Mucosa of rectum (tissue), 2 donors: ENCODE results near the gene NEGR1.

ENCODE experiments used
- H3K27ac ChIP-seq, 2 donors: one replicate each; pipeline ENCODE4 v1.7.0; 2013; ENCODE audit warnings: inconsistent platforms in 2 of 2, low read depth in 2 of 2, low read length in 2 of 2
- H3K27me3 ChIP-seq, 2 donors: one replicate each; pipeline ENCODE4 v1.7.0; 2013; ENCODE audit warnings: low read length in 2 of 2; ENCODE audit not compliant: control insufficient read depth in 2 of 2, insufficient read depth in 2 of 2
- H3K36me3 ChIP-seq, 2 donors: one replicate each; pipeline ENCODE4 v1.7.0; 2013; ENCODE audit warnings: low read length in 2 of 2; ENCODE audit not compliant: control insufficient read depth in 2 of 2, insufficient read depth in 2 of 2
- H3K4me1 ChIP-seq, 2 donors: one replicate each; pipeline ENCODE4 v1.7.0; 2013; ENCODE audit warnings: low read length in 2 of 2, mild to moderate bottlenecking in 1 of 2; ENCODE audit not compliant: control insufficient read depth in 2 of 2, insufficient read depth in 2 of 2
- H3K4me3 ChIP-seq, 2 donors: one replicate each; pipeline ENCODE4 v1.7.0; 2013; ENCODE audit warnings: low read length in 2 of 2
- H3K9ac ChIP-seq, 2 donors: one replicate each; pipeline ENCODE4 v1.7.0; 2013; ENCODE audit warnings: low read length in 2 of 2, low read depth in 1 of 2, mild to moderate bottlenecking in 1 of 2
- H3K9me3 ChIP-seq, 2 donors: one replicate each; pipeline ENCODE4 v1.7.0; 2013; ENCODE audit warnings: low read length in 2 of 2; ENCODE audit not compliant: control insufficient read depth in 2 of 2
- donor health status: healthy.
- donor health status: Normal muscosa, but diverticular disease.

NEGR1 gene

GRCh38 chr1:71986160-71986559 is 296.2 kb downstream of the NEGR1 start:
- no peaks in the 10 kb centered on the region for H3K36me3 ChIP-seq
- H3K4me3 ChIP-seq = no peak overlapping the region
- H3K27ac ChIP-seq = no peak overlapping the region
- H3K9ac ChIP-seq = no peak overlapping the region
- peaks cover 0 to 2% of the 10 kb centered on the region in 2 donors for H3K4me1 ChIP-seq
- H3K27me3 ChIP-seq = no peaks in the 10 kb centered on the region
- H3K9me3 ChIP-seq = no peaks in the 10 kb centered on the region

- Histone ChIP-seq H3K27me3 (no peaks in the 10 kb centered on the region), H3K4me1 (peaks cover 0 to 2% of the 10 kb centered on the region in 2 donors), H3K9me3 (no peaks in the 10 kb centered on the region), H3K27ac (no peak overlapping the region), H3K36me3 (no peaks in the 10 kb centered on the region), H3K9ac (no peak overlapping the region), H3K4me3 (no peak overlapping the region)
Measured at GRCh38 chr1:71980556-71980955, 301.8 kb downstream of the NEGR1 start.

GRCh38 chr1:71979882-71980281 is 302.5 kb downstream of the NEGR1 start:
- Histone ChIP-seq H3K4me1 (peaks cover 0 to 2% of the 10 kb centered on the region in 2 donors), H3K9me3 (no peaks in the 10 kb centered on the region), H3K9ac (no peak overlapping the region), H3K27me3 (no peaks in the 10 kb centered on the region), H3K27ac (no peak overlapping the region), H3K4me3 (no peak overlapping the region), H3K36me3 (no peaks in the 10 kb centered on the region)

- H3K27me3 ChIP-seq = no peaks in the 10 kb centered on the region
- H3K9me3 ChIP-seq = no peaks in the 10 kb centered on the region
- no peaks in the 10 kb centered on the region for H3K4me1 ChIP-seq
- no peaks in the 10 kb centered on the region for H3K36me3 ChIP-seq
- H3K27ac ChIP-seq = no peak overlapping the region
- H3K9ac ChIP-seq = no peak overlapping the region
- no peak overlapping the region for H3K4me3 ChIP-seq
Measured at GRCh38 chr1:71967670-71968069, 314.7 kb downstream of the NEGR1 start.

- no peak overlapping the region for H3K9ac ChIP-seq
- H3K27ac ChIP-seq = no peak overlapping the region
- H3K36me3 ChIP-seq = no peaks in the 10 kb centered on the region
- H3K27me3 ChIP-seq = no peaks in the 10 kb centered on the region
- H3K9me3 ChIP-seq = no peaks in the 10 kb centered on the region
- H3K4me3 ChIP-seq = no peak overlapping the region
- H3K4me1 ChIP-seq = no peaks in the 10 kb centered on the region
Measured at GRCh38 chr1:71964188-71964587, 318.2 kb downstream of the NEGR1 start.

- Histone ChIP-seq H3K9me3 (no peaks in the 10 kb centered on the region), H3K4me1 (no peaks in the 10 kb centered on the region), H3K27me3 (no peaks in the 10 kb centered on the region), H3K36me3 (no peaks in the 10 kb centered on the region), H3K4me3 (no peak overlapping the region), H3K27ac (no peak overlapping the region), H3K9ac (no peak overlapping the region)
Measured at GRCh38 chr1:71956613-71957285, 325.6 kb downstream of the NEGR1 start.

- H3K4me1 ChIP-seq = no peaks in the 10 kb centered on the region
- H3K27ac ChIP-seq = no peak overlapping the region
- no peaks in the 10 kb centered on the region for H3K27me3 ChIP-seq
- H3K9me3 ChIP-seq = no peaks in the 10 kb centered on the region
- no peak overlapping the region for H3K4me3 ChIP-seq
- H3K36me3 ChIP-seq = no peaks in the 10 kb centered on the region
- no peak overlapping the region for H3K9ac ChIP-seq
Measured at GRCh38 chr1:71950579-71950978, 331.8 kb downstream of the NEGR1 start.

GRCh38 chr1:71949681-71950080 is 332.7 kb downstream of the NEGR1 start:
- H3K9me3 ChIP-seq = no peaks in the 10 kb centered on the region
- no peaks in the 10 kb centered on the region for H3K4me1 ChIP-seq
- no peak overlapping the region for H3K9ac ChIP-seq
- H3K27ac ChIP-seq = no peak overlapping the region
- H3K36me3 ChIP-seq = no peaks in the 10 kb centered on the region
- no peak overlapping the region for H3K4me3 ChIP-seq
- no peaks in the 10 kb centered on the region for H3K27me3 ChIP-seq

- Histone ChIP-seq H3K4me1 (no peaks in the 10 kb centered on the region), H3K9me3 (no peaks in the 10 kb centered on the region), H3K36me3 (no peaks in the 10 kb centered on the region), H3K27me3 (no peaks in the 10 kb centered on the region), H3K9ac (no peak overlapping the region), H3K4me3 (no peak overlapping the region), H3K27ac (no peak overlapping the region)
Measured at GRCh38 chr1:71948561-71948960, 333.8 kb downstream of the NEGR1 start.

GRCh38 chr1:71944006-71944405 is 338.3 kb downstream of the NEGR1 start:
- H3K4me3 ChIP-seq = no peak overlapping the region
- H3K9ac ChIP-seq = no peak overlapping the region
- H3K27me3 ChIP-seq = no peaks in the 10 kb centered on the region
- no peaks in the 10 kb centered on the region for H3K9me3 ChIP-seq
- no peaks in the 10 kb centered on the region for H3K36me3 ChIP-seq
- no peak overlapping the region for H3K27ac ChIP-seq
- H3K4me1 ChIP-seq = no peaks in the 10 kb centered on the region

- H3K9ac ChIP-seq = no peak overlapping the region
Measured at GRCh38 chr1:71940261-71940660, 342.1 kb downstream of the NEGR1 start.

More at GRCh38 chr1:71940261-71940660, 342.1 kb downstream of the NEGR1 start:
- no peak overlapping the region for H3K27ac ChIP-seq
- H3K4me1 ChIP-seq = no peaks in the 10 kb centered on the region
- H3K4me3 ChIP-seq = no peak overlapping the region
- no peaks in the 10 kb centered on the region for H3K36me3 ChIP-seq
- H3K9me3 ChIP-seq = no peaks in the 10 kb centered on the region
- no peaks in the 10 kb centered on the region for H3K27me3 ChIP-seq
